Stimulated activated CD4-positive, alpha-beta T cell treated with anti-CD3 and anti-CD28 coated beads, TNF-alpha, amount 100 ng/mL, for 1 hour (primary cell): ENCODE measurements around the gene PKP1.

Experiments used
- DNase-seq, 3 donors: peaks; one replicate each; pipeline ENCODE4 v3.0.0-alpha.2; 2020; ENCODE audit warnings: low read depth in 3 of 3, low spot score in 1 of 3

Gene PKP1

GRCh38 chr1:201350361-201350725 lies 67.0 kb downstream of the PKP1 start:
- DNase-seq = no peak

GRCh38 chr1:201350884-201351283 lies 67.6 kb downstream of the PKP1 start:
- no peak for DNase-seq

- DNase-seq = no peak
Measured at GRCh38 chr1:201351617-201352016, 68.3 kb downstream of the PKP1 start.

DNA sequence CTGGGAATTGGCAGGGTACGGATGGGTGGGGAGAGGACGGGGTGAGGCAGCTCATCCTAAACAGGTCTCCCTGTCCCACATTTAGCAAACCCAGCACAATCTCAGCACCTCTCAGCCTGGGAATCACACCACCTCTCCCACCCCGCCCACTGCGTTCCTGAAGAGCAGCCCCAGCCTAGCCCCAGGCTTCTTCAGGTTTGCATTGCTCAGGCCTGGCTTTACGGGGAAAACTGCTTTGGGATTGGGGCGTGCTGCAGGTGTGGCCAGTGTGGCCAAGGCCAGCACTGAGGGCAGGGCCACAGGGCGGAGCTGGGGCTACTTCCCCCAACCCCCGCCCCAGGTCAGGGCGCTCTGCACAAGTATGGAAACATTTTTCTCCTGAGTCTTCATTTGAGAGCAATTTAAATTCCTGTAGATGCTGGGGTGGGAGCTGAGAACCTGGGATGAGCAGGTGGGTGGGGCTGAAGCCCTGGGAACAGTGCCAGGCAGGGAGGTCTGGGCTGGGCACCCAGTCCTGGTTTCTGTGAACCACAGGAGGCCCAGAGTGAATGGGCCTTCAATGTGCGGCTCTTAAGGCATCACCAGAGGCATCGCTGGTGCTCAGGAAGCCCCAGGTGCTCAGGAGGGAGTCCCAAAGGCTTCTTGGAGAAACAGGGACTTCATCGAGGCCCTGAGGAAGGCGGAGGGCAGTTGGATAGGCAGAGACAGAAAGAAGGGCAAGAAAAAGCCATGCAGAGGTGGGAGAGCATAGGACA lies 70.1 kb downstream of the PKP1 start:
- no peak for DNase-seq

DNA sequence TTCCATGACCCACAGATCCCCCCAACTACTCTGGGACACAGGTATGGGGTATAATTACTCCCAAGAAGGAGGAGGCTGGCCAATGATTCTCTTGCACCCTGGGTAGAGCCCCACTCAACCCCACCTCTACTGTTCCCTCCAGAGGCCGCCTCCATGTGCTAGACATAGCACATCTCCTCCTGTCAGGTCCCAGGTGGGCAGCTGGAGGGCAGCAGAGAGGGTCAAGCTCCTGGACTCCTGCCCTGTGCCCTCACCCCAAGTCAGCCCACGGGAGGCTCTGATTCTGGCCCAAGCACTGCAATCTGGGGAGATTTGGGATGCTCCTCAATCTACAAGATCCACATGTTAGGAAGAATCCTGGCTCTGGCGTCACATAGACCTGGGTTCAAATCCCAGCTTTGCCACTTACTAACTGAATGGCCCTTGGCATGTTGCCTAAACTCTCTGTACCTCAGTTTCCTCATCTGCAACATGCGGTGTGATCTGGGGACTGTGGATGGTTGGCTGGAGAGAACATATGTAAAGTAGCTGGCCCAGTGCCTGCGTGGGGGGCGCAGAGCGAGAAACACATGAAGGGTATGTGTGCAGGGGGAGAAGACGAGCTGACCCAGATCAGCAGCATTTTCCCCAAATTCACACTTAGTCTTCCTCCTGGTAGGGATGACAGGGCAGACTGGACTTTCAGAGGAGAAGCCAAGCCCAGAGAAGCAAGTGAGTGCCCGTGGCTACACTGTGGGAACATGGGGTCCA lies 71.0 kb downstream of the PKP1 start:
- DNase-seq = no peak

DNA sequence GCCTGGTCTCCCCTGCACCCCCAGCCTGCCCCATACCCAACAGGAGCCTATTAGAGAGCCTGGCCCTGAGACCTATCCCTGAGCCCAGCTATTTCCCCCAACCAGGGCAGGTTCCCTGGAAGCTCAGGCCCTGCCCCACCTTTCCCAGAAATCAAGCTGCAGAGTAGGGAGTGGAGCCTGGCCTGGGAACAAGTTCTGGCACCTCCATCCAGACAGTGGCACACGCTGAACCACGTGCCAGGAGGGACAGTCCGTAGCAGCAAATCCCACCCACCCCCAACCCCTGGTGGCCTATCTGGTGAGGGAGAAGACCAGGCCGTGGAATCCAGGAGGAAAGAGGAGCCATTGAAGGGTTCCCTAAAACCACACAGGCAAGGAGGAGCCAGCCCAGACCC lies 71.6 kb downstream of the PKP1 start:
- DNase-seq = no peak

- no peak for DNase-seq
Measured at GRCh38 chr1:201355471-201355870, 72.2 kb downstream of the PKP1 start.

GRCh38 chr1:201356236-201356635 lies 72.9 kb downstream of the PKP1 start:
- no peak for DNase-seq

GRCh38 chr1:201356701-201357100 lies 73.4 kb downstream of the PKP1 start:
- no peak for DNase-seq

DNA sequence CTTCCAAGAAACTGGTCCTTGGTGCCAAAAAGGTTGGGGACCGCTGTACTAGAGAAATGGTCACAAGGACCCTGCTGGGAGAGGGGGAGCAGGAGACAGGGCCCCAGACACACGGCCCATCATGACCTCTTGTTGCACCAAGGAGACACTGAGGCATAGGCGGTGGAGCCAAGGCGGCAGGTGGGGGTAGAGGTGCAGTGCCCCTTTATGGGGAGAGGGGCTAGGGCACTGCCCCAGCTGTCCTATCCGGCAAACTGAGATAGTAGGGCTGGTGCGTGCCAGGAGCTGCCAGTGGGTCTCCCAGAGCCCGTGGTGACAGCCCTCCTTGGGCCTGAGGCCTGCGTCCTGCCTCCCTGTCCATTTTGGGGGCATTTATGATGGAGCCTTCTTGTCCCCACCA lies 73.9 kb downstream of the PKP1 start:
- no peak for DNase-seq

- DNase-seq = no peak
Measured at GRCh38 chr1:201357636-201358348, 74.5 kb downstream of the PKP1 start.

DNA sequence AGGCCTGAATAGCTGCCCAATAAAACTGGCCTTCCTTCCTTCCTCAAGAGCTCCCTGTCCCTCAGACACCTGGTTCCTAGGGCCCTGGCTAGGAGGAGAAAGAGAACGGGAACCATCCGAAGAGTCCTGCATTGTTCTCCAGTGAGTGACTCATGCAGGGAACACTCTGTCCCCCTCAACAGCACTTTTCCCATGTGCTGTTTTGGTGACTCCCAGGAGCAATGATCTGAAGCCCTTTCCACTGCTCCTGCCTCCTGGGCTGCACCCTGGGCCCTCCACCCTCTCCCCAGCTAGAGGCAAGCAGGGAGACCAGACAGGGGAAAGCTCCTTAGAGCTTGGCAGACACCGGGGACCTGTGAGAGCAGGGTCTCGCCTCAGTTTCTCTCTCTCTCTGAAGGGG lies 75.3 kb downstream of the PKP1 start:
- no peak for DNase-seq

GRCh38 chr1:201359031-201359872 lies 75.9 kb downstream of the PKP1 start:
- DNase-seq = no peak

DNA sequence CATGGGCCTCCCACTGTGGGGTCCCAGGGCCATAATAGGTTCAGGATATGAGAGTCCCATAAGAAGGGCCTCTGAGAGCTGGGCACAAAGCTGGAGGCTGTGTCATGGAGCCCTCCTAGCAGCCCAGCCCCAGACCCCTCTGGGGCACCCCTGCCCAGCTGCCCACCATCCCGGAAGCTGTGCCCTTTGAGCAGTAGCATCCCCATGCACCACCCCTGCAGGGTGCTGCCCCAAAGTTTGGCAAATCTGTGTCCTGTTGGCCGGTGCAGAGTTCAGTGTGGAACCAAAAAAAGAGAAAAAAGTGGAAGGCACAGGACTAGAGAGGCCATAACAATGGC lies 76.5 kb downstream of the PKP1 start:
- DNase-seq = no peak

GRCh38 chr1:201360486-201360885 lies 77.2 kb downstream of the PKP1 start:
- no peak for DNase-seq

- no peak for DNase-seq
Measured at GRCh38 chr1:201360901-201361651, 77.8 kb downstream of the PKP1 start.

- DNase-seq = no peak
Measured at GRCh38 chr1:201361652-201362504, 78.6 kb downstream of the PKP1 start.

DNA sequence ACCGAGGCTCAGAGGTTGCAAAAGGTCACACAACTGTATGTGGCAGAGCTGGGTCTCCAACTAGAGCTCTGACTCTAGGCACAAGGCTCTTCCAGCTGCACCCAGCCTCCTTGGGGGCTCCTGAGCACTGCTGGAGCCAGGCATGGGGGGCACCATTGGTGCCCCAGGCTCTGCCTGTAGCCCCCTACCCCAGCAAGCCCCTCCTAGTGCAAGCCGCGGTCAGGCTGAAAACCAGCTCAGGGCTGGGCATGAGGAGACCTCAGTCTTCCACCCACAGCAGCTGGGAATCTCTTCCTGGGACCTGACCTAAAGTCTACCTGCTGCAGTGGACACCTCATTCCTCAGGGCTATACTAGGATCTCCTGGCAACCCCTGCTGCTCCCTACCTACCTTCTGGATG lies 79.6 kb downstream of the PKP1 start:
- DNase-seq = no peak

DNA sequence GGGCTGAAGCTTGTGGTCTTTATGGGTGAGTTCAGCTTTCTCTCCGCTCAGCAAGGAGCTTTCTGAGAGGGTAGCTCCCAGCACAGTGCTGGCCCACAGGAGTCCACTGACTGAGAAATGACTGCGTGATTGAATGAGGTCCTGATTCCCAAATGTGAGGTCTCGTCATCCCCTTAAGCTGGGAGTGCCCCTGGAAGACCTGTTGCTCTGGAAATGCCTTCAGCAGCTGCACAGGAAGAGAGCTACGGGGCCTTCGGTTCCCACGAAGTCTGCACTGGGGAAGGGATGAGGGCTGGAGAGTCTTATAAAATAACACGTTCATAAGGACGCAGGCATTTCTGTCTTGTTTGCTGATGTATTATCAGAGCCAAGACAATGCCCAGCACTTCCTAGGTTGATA lies 80.2 kb downstream of the PKP1 start:
- no peak for DNase-seq

DNA sequence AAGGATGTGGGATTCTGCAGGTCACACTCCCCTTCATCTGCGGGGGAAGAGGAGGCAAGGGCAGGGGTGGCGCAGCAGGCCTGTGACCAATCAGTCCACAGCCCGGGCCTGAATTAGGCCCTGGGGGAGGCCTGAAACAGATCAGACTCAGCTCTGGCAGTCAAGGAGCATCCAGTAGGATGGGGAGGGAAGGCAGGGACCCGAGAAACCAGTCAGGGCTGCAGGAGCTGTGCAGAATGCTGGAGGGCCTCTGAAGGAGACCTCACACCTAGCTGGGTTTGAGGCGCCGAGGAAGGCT lies 81.5 kb downstream of the PKP1 start:
- no peak for DNase-seq
